Nephron progenitor cell (in vitro differentiated cells): ENCODE measurements around the gene SV2A.

Experiments used
- DNase-seq: peaks from one replicate; pipeline ENCODE4 v3.0.0; 2021
- H3K27ac Mint-ChIP-seq: 2 replicates; pipeline ENCODE4 v1.8.0; 2021; ENCODE audit warnings: mild to moderate bottlenecking, moderate library complexity, mixed read lengths
- H3K27me3 Mint-ChIP-seq: 2 replicates; pipeline ENCODE4 v1.8.0; 2021; ENCODE audit warnings: mild to moderate bottlenecking, low read depth, mixed read lengths; ENCODE audit not compliant: poor library complexity
- H3K36me3 Mint-ChIP-seq: 2 replicates; pipeline ENCODE4 v1.8.0; 2021; ENCODE audit warnings: low read depth, mixed read lengths
- H3K4me1 Mint-ChIP-seq: 2 replicates; pipeline ENCODE4 v1.8.0; 2021; ENCODE audit warnings: mixed read lengths
- H3K4me3 Mint-ChIP-seq: 2 replicates; pipeline ENCODE4 v1.8.0; 2021; ENCODE audit warnings: mild to moderate bottlenecking, moderate library complexity, mixed read lengths
- H3K9me3 Mint-ChIP-seq: 2 replicates; pipeline ENCODE4 v1.8.0; 2021; ENCODE audit warnings: mild to moderate bottlenecking, moderate library complexity, mixed read lengths
- CTCF ChIP-seq: fragments of 200-600 bp; sonication (generic); IDR thresholded peaks from 2 replicates; pipeline ENCODE4 v1.5.0; 2021; ENCODE audit warnings: antibody characterized with exemption

The SV2A gene

GRCh38 chr1:149917571-149918144 lies at the start of gene SV2A:
TSS of gene SV2A (minus strand) at chr1:149917844. CDS start at chr1:149913840, 4,004 bp downstream.
- DNase-seq = peak; percentile 68
- no peak for TF ChIP-seq CTCF
- Mint-ChIP-seq H3K27me3 (peaks cover 6% of the 10 kb centered on the region), H3K4me3 (peak within 1 kb of the TSS; percentile 81), H3K36me3 (peaks cover 23% of the 10 kb centered on the region), H3K4me1 (peaks cover 65% of the 10 kb centered on the region), H3K9me3 (no peaks in the 10 kb centered on the region), H3K27ac (no peak within 1 kb of the TSS)

GRCh38 chr1:149967041-149967440 lies 49.4 kb upstream of the SV2A start:
- H3K27ac Mint-ChIP-seq = peak overlapping the region; percentile 75
- DNase-seq = no peak
- H3K36me3 Mint-ChIP-seq = peaks cover 52% of the 10 kb centered on the region
- no peaks in the 10 kb centered on the region for H3K9me3 Mint-ChIP-seq
- TF ChIP-seq CTCF = no peak
- no peaks in the 10 kb centered on the region for H3K4me1 Mint-ChIP-seq
- no peak overlapping the region for H3K4me3 Mint-ChIP-seq
- no peaks in the 10 kb centered on the region for H3K27me3 Mint-ChIP-seq

- Mint-ChIP-seq H3K4me1 (no peaks in the 10 kb centered on the region), H3K36me3 (peaks cover 53% of the 10 kb centered on the region), H3K27ac (no peak overlapping the region), H3K27me3 (no peaks in the 10 kb centered on the region), H3K4me3 (no peak overlapping the region), H3K9me3 (no peaks in the 10 kb centered on the region)
- TF ChIP-seq CTCF = no peak
- DNase-seq = no peak
Measured at GRCh38 chr1:149966405-149966804, 48.8 kb upstream of the SV2A start.

GRCh38 chr1:149965440-149965839 lies 47.8 kb upstream of the SV2A start:
- peak overlapping the region; percentile 77 for H3K27ac Mint-ChIP-seq
- no peak for DNase-seq
- TF ChIP-seq CTCF = no peak
- H3K9me3 Mint-ChIP-seq = peaks cover 4% of the 10 kb centered on the region
- peaks cover 53% of the 10 kb centered on the region for H3K36me3 Mint-ChIP-seq
- no peaks in the 10 kb centered on the region for H3K27me3 Mint-ChIP-seq
- H3K4me3 Mint-ChIP-seq = no peak overlapping the region
- no peaks in the 10 kb centered on the region for H3K4me1 Mint-ChIP-seq

GRCh38 chr1:149963358-149963757 lies 45.7 kb upstream of the SV2A start:
- peak overlapping the region; percentile 43 for H3K27ac Mint-ChIP-seq
- no peaks in the 10 kb centered on the region for H3K4me1 Mint-ChIP-seq
- TF ChIP-seq CTCF = no peak
- H3K36me3 Mint-ChIP-seq = peaks cover 73% of the 10 kb centered on the region
- no peak overlapping the region for H3K4me3 Mint-ChIP-seq
- DNase-seq = no peak
- H3K9me3 Mint-ChIP-seq = peaks cover 21% of the 10 kb centered on the region
- no peaks in the 10 kb centered on the region for H3K27me3 Mint-ChIP-seq

- TF ChIP-seq CTCF = no peak
- H3K27me3 Mint-ChIP-seq = no peaks in the 10 kb centered on the region
- no peaks in the 10 kb centered on the region for H3K4me1 Mint-ChIP-seq
- H3K27ac Mint-ChIP-seq = peak overlapping the region; percentile 43
- no peak for DNase-seq
- peaks cover 27% of the 10 kb centered on the region for H3K9me3 Mint-ChIP-seq
- H3K36me3 Mint-ChIP-seq = peaks cover 75% of the 10 kb centered on the region
- H3K4me3 Mint-ChIP-seq = no peak overlapping the region
Measured at GRCh38 chr1:149962736-149963135, 45.1 kb upstream of the SV2A start.
